GM12872 (cell line): ENCODE data around the gene DNAJA3.

Experiments
- CTCF ChIP-seq: IDR thresholded peaks from 3 replicates; pipeline ENCODE4 v1.5.1; 2011; ENCODE audit warnings: low read depth, mild to moderate bottlenecking, low read length, moderate library complexity; ENCODE audit not compliant: insufficient read depth

DNAJA3 gene

DNA sequence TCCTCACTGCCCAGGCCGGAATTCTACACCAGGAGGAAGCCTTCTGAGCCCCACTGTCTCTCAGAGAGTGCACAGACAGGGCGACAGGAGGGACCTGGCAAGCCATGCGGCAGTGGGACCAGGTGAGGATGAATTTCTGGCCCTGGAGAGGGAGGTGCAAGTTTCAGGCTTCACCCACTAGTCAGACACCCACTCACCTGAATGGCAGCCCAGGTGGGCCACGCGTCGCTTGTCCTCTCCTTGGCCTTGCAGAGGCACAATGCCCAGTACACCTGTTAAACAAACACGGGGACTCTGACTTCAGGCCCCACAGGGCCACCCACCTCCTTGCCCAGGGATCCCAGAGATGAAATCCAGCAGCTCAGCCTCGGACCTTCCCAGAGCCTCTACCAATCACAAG lies 13.5 kb upstream of the DNAJA3 start:
- no peak for TF ChIP-seq CTCF

- TF ChIP-seq CTCF, result no peak
These were observed 12.8 kb upstream of the DNAJA3 start for GRCh38 chr16:4412854-4413253.

GRCh38 chr16:4414187-4414917 lies 11.3 kb upstream of the DNAJA3 start:
- TF ChIP-seq CTCF, result no peak

- no peak for TF ChIP-seq CTCF
These were observed 10.0 kb upstream of the DNAJA3 start for GRCh38 chr16:4415538-4416199.

GRCh38 chr16:4416200-4417032 lies 9.3 kb upstream of the DNAJA3 start, which contains the start of gene CORO7:
Gene CORO7 (minus strand): TSS chr16:4416596. CDS start chr16:4416518, 78 bp downstream.
- no peak for TF ChIP-seq CTCF

DNA sequence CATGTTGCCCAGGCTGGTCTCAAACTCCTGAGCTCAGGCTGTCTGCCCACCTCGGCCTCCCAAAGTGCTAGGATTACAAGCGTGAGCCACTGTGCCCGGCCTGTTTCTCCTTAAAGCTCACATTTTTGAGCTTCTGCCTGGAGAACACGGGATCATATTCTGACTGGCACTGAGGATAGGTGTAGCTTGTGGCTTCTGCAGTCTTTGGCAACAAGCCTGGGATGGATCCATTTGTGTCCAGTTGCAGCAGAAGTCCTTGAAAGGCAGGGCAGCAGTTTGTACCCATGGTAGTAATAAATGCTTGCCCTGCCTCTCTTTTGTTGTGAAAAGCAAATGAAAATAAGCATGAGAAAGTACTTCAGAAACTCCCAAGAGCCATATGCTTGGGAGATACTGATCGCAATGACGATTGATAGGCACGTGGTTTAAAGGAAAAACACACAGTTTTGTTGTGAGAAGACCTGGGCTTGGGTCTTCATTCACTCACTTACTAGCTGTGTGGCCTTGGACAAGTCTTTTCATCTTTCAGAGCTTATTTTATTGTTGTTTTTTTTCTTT lies 6.2 kb upstream of the DNAJA3 start:
- no peak for TF ChIP-seq CTCF
